ENCODE results near the gene ALPG.
"Not testable (repeated sequence)": the region's sequence is repeated elsewhere in the genome, so short reads cannot be mapped to it uniquely, and the experiment has no call there.

Gene ALPG

DNA sequence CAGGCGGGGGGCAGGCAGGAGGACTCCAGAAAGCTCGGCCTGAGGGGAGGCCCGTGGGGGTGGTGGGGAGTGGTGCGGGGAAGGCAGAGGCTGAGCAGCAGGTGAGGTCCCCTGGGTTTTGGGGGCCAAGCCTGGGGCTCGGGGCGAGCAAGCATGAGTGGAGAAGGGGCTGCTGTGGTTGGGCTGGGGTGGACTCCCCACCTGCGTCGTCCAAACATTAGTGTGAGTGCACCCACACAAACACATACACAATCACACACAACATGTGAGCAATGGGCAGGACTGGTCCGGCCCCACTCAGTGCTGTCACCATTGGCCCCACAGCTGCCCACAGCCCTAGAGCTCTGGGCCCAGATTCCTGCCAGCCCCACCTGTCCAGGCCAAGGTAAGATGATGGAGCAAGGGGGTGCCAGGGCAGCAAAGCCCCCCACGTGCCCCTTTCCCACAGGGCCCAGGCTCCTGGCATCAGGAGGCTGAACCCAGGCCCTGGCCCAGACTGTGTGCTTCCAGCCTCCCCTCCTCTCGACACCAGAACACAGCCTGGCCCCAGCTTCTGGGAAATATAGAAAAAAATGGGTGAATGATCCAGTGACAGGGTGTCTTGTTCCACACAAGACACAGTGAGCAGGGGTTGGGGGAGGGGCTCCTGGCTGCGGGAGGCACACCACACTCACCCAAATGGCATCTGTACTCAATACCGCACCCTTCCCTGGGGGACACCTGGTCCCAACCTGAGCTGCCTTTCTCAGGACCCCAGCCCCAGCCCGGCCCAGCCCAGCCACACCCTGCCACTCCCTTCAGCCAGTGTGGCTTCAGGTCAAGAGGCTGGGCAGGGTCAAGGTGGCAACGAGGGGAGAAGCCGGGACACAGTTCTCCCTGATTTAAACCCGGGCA lies 28.6 kb upstream of the ALPG start:
- DNase-seq (ENCODE audit: low read depth) = no peak
- H3K4me3 ChIP-seq (ENCODE audit: low read length) = no peak overlapping the region
- TF ChIP-seq, protein P1, sequence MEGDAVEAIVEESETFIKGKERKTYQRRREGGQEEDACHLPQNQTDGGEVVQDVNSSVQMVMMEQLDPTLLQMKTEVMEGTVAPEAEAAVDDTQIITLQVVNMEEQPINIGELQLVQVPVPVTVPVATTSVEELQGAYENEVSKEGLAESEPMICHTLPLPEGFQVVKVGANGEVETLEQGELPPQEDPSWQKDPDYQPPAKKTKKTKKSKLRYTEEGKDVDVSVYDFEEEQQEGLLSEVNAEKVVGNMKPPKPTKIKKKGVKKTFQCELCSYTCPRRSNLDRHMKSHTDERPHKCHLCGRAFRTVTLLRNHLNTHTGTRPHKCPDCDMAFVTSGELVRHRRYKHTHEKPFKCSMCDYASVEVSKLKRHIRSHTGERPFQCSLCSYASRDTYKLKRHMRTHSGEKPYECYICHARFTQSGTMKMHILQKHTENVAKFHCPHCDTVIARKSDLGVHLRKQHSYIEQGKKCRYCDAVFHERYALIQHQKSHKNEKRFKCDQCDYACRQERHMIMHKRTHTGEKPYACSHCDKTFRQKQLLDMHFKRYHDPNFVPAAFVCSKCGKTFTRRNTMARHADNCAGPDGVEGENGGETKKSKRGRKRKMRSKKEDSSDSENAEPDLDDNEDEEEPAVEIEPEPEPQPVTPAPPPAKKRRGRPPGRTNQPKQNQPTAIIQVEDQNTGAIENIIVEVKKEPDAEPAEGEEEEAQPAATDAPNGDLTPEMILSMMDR (IDR thresholded peaks at IDR 0.05; ENCODE audit: insufficient read depth, low read depth, low read length, missing control alignments) = no peak

DNA sequence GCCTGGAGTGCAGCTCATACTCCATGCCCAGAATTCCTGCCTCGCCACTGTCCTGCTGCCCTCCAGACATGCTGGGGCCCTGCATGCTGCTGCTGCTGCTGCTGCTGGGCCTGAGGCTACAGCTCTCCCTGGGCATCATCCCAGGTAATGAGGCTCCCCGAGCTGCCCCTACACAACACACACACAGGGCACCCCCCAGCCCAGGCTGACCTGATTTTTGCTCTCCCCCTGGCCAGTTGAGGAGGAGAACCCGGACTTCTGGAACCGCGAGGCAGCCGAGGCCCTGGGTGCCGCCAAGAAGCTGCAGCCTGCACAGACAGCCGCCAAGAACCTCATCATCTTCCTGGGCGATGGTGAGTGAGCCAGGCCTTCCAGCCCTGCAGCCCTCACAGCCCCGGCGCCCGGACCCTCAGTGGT lies 27.9 kb upstream of the ALPG start, which contains the start of gene ALPP:
TSS of gene ALPP (plus strand) at position 17 of the 417 bp plus-strand sequence. CDS start at position 69, 52 bp downstream.
- H3K4me3 ChIP-seq (ENCODE audit: low read length); DNase-seq (ENCODE audit: low read depth): not testable (repeated sequence)

DNA sequence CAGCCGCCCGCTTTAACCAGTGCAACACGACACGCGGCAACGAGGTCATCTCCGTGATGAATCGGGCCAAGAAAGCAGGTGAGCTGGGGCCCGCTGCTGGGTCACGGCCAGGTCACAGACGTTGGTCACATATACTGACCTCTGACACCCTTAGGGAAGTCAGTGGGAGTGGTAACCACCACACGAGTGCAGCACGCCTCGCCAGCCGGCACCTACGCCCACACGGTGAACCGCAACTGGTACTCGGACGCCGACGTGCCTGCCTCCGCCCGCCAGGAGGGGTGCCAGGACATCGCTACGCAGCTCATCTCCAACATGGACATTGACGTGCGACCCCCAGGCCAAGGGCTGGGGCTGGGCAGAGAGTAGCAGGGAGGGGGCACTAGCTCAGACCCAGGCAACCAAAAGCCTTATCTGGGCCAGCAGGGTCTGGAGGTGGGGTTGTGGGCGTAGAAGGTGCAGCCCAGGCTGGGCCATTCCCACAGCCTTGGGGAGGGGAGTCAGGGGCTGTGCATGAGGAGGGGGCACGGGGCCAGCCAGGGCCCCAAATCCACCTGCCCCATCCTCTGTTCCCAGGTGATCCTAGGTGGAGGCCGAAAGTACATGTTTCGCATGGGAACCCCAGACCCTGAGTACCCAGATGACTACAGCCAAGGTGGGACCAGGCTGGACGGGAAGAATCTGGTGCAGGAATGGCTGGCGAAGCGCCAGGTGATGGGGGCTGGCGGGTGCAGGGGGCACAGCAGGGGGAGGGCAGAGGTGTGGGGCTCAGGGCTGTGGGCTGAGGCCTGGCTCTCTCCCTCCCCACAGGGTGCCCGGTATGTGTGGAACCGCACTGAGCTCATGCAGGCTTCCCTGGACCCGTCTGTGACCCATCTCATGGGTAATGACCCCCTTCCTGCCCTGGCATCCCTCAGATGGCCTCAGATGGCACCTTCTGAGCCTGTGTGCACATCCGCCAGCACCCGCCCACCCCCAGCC lies 26.7 kb upstream of the ALPG start:
- H3K4me3 ChIP-seq (ENCODE audit: low read length); DNase-seq (ENCODE audit: low read depth): not testable (repeated sequence)

DNA sequence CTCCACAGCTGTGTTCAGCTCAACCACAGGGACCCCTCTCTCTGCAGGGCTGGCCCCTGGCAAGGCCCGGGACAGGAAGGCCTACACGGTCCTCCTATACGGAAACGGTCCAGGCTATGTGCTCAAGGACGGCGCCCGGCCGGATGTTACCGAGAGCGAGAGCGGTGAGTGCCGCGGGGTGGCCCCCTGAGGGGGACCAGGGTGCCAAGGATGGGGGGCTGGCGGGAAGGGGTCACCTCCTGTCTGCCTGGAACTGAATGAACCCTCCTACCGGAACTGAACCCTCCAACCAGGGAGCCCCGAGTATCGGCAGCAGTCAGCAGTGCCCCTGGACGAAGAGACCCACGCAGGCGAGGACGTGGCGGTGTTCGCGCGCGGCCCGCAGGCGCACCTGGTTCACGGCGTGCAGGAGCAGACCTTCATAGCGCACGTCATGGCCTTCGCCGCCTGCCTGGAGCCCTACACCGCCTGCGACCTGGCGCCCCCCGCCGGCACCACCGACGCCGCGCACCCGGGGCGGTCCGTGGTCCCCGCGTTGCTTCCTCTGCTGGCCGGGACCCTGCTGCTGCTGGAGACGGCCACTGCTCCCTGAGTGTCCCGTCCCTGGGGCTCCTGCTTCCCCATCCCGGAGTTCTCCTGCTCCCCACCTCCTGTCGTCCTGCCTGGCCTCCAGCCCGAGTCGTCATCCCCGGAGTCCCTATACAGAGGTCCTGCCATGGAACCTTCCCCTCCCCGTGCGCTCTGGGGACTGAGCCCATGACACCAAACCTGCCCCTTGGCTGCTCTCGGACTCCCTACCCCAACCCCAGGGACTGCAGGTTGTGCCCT lies 25.2 kb upstream of the ALPG start:
- not testable (repeated sequence) for DNase-seq (ENCODE audit: low read depth); H3K4me3 ChIP-seq (ENCODE audit: low read length)

DNA sequence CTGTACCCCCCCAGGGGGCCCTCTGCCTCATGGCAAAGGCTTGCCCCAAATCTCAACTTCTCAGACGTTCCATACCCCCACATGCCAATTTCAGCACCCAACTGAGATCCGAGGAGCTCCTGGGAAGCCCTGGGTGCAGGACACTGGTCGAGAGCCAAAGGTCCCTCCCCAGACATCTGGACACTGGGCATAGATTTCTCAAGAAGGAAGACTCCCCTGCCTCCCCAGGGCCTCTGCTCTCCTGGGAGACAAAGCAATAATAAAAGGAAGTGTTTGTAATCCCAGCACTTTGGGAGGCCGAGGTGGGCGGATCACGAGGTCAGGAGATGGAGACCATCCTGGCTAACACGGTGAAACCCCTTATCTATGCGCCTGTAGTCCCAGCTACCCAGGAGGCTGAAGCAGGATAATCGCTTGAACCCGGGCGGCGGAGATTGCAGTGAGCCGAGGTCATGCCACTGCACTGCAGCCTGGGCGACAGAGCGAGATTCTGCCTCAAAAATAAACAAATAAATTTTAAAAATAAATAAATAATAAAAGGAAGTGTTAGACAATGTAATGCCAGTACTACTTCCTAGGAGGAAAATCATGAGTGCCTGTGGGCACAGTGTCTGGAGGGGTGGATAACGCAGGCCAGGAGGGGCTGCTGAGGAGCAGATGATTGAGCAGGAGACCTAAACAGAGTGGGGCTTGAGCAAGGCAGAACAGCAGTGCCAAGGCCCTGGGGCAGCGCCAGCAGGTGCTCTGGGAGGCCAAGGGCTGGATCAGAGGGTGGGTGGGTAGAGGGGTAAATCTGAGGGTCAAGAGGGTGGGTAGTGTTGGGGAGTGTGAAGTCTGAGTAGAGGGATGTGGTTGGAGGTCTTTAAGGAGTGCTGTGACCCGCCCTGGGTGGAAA lies 24.1 kb upstream of the ALPG start:
- DNase-seq (ENCODE audit: low read depth) = no peak
- TF ChIP-seq, protein P1 (IDR thresholded peaks at IDR 0.05; ENCODE audit: insufficient read depth, low read depth, low read length, missing control alignments) = no peak
- H3K4me3 ChIP-seq (ENCODE audit: low read length) = no peak overlapping the region

DNA sequence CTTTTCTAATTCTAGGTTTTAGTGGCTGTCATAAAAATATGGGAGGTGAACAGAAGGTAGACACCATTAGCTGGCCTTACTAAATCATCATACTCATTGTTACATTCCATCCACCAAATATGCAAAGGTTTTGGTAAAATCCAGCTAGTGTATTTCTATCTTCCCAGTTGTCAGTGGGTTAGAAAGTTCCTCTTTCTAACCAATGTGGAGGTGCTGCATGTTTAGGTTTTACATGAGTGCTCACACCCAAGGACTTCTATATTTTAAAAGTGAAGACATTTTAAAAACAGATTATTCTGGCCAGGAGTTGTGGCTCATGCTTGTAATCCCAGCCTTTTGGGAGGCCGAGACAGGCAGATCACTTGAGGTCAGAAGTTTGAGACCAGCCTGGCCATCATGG lies 22.2 kb upstream of the ALPG start:
- DNase-seq (ENCODE audit: low read depth) = no peak
- TF ChIP-seq, protein P1 (IDR thresholded peaks at IDR 0.05; ENCODE audit: insufficient read depth, low read depth, low read length, missing control alignments) = no peak
- H3K4me3 ChIP-seq (ENCODE audit: low read length) = no peak overlapping the region

DNA sequence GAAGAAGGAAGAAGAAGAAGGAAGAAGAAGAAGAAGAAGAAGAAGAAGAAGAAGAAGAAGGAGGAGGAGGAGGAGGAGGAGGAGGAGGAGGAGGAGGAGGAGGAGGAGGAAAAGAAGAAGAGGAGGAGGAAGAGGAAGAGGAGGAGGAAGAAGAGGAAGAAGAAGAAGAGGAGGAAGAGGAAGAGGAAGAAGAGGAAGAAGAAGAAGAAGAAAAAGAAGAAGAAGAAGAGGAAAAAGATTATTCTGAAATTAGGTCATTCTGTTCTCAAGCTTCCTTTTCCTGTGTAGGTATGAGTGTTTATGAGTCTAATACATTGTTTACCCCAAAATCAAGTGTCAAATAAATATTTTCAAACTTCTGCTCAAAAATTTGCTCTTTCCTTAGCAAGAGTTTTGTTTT lies 21.6 kb upstream of the ALPG start:
- H3K4me3 ChIP-seq (ENCODE audit: low read length) = not testable (repeated sequence)

More for the DNA sequence above, 21.6 kb upstream of the ALPG start:
- not testable (repeated sequence) for DNase-seq (ENCODE audit: low read depth)

All from epithelial cell of esophagus (primary cell).